Vagina (tissue), 2 donors: ENCODE data around the gene GALE. TPM values are rescaled to one million over a fixed set of nuclear protein-coding genes. Genes with fewer than 3 reads are reported as not detected.
A peak's percentile ranks its signal among the peaks of the same experiment; 100 is the strongest.

ENCODE experiments used
- DNase-seq, 2 donors: peaks; one replicate each; pipeline ENCODE4 v3.0.0-alpha.2; 2017; ENCODE audit errors: extremely low spot score in 2 of 2
- H3K27ac ChIP-seq: fragments of 200-600 bp; sonication (generic); one replicate; pipeline ENCODE4 v1.5.1; 2019
- H3K27me3 ChIP-seq: fragments of 200-600 bp; sonication (generic); one replicate; pipeline ENCODE4 v1.5.1; 2019
- H3K36me3 ChIP-seq, 2 donors: fragments of 200-600 bp; sonication (generic); one replicate each; pipeline ENCODE4 v1.5.1; 2017 to 2019
- H3K4me1 ChIP-seq: fragments of 200-600 bp; sonication (generic); one replicate; pipeline ENCODE4 v1.5.1; 2019
- H3K4me3 ChIP-seq, 2 donors: fragments of 200-600 bp; sonication (generic); 1 replicate in 1 of 2; 2 replicates in 1 of 2; pipeline ENCODE4 v1.5.1; 2016 to 2019
- H3K9me3 ChIP-seq: fragments of 200-600 bp; sonication (generic); one replicate; pipeline ENCODE4 v1.5.1; 2019
- POLR2A ChIP-seq, 2 donors: fragments of 450-650 bp; IDR thresholded peaks; one replicate each; pipeline ENCODE4 v1.6.1; 2017; ENCODE audit warnings: antibody characterized with exemption in 2 of 2, mild to moderate bottlenecking in 2 of 2, moderate library complexity in 2 of 2
- POLR2AphosphoS5 ChIP-seq, 2 donors: sonication (generic); formaldehyde crosslinking; IDR thresholded peaks; one replicate each; pipeline ENCODE4 v1.9.0; 2017; ENCODE audit warnings: antibody characterized with exemption in 2 of 2, mild to moderate bottlenecking in 2 of 2, low read depth in 1 of 2; ENCODE audit not compliant: insufficient read depth in 1 of 2
- intact Hi-C: fragments of 100-400 bp; cut with DNase I; formaldehyde crosslinking; loops from one replicate; pipeline ENCODE4 v1.15.1; 2023
- total RNA-seq: library from RNA; depleted of rRNA; stranded (reverse); fragments of >200 nt; gene quantifications from one replicate; pipeline ENCODE4 v1.2.3, GENCODE V29; 2016
- TF ChIP-seq, protein P1 (sequence below), 3 experiments: fragments of 450-650 bp in 2 of 3; fragments of 200-600 bp in 1 of 3; sonication (generic) in 1 of 3; IDR thresholded peaks; one replicate each; pipeline ENCODE4 v1.5.1; 2017 to 2019; ENCODE audit warnings: antibody characterized with exemption in 3 of 3, mild to moderate bottlenecking in 2 of 3, moderate library complexity in 2 of 3

The GALE gene
- total RNA-seq, 1 donor from 2014 or later, result 12.3 TPM

DNA sequence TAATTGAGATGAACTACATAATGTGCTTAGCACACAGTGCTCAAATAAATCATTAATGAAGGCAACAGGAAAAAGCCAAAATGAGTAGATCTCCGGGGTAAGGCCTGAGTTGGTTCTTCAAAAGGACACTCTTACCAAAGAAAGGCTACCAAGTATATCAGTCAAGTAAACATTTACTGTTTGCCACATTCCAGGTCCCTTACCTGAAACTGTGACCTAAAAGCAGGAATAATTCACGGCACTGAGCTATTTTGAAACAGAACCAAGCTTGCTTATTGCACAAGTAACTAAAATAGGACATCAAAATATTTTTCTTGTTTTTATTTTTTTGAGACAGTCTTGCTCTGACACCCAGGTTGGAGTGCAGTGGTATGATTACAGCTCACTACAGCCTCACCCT lies 24.3 kb downstream of the GALE start:
- peaks cover 0 to 7% of the 10 kb centered on the region in 2 donors for H3K36me3 ChIP-seq
- intact Hi-C loops, result no loop called here
- no peaks in the 10 kb centered on the region for H3K27me3 ChIP-seq
- H3K4me3 ChIP-seq, result no peak overlapping the region
- H3K27ac ChIP-seq, result no peak overlapping the region
- H3K4me1 ChIP-seq, result peaks cover 30% of the 10 kb centered on the region
- TF ChIP-seq, protein P1, sequence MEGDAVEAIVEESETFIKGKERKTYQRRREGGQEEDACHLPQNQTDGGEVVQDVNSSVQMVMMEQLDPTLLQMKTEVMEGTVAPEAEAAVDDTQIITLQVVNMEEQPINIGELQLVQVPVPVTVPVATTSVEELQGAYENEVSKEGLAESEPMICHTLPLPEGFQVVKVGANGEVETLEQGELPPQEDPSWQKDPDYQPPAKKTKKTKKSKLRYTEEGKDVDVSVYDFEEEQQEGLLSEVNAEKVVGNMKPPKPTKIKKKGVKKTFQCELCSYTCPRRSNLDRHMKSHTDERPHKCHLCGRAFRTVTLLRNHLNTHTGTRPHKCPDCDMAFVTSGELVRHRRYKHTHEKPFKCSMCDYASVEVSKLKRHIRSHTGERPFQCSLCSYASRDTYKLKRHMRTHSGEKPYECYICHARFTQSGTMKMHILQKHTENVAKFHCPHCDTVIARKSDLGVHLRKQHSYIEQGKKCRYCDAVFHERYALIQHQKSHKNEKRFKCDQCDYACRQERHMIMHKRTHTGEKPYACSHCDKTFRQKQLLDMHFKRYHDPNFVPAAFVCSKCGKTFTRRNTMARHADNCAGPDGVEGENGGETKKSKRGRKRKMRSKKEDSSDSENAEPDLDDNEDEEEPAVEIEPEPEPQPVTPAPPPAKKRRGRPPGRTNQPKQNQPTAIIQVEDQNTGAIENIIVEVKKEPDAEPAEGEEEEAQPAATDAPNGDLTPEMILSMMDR (IDR thresholded peaks at IDR 0.05), result no peak
- TF ChIP-seq POLR2AphosphoS5 (IDR thresholded peaks at IDR 0.05; ENCODE audit: insufficient read depth in 1 of 2, low read depth in 1 of 2), result no peak
- TF ChIP-seq POLR2A (IDR thresholded peaks at IDR 0.05), result no peak
- no peaks in the 10 kb centered on the region for H3K9me3 ChIP-seq
- DNase-seq, result no peak

DNA sequence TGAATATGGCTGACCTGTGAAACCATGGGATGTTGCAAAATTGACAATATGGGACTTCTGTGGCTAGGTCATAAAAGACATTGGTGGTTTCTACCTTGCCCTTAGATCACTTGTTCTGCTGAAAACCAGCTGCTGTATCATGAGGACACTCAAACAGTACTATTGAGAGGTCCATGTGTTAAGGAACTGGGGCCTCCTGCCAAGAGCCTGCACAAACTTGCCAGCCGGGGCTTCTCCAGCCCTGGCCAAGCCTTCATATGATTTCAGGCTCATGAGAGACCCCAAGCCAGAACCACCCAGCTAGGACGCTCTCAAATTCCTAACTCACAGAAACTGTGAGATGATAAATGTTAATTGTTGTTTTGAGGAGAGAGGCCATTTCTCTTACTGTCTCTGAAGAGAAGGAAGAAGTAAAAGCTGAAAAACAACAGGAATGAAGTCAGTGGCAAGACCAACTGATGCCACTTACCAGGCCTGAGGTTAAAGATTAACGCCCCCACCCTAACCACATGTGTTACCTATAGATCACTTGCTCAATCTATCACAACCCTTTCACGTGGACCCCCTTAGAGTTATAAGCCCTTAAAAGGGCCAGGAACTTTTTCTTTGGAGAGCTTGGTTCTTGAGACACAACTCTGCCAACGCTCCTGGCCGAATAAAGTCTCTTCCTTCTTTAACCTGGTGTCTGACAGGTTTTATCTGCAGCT lies 26.2 kb downstream of the GALE start:
- intact Hi-C loops, result no loop called here

DNA sequence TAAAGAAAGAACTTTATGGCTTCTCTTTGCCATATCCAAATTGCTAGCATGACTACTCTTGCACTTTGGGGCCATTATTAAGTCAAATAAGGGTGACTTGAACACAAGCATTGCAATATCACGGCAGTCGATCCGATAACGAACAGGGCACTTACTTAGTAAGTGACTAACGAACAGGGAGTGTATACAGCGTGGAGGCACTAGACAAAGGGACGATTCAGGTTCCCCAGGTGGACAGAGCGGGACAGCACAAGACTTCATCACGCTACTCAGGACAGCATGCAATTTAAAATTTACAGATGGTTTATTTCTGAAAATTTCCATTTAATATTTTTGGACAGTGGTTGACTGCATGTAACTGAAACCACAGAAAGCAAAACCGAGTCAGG lies 27.7 kb downstream of the GALE start:
- intact Hi-C loops, result no loop called here
- no peak overlapping the region for H3K4me3 ChIP-seq
- DNase-seq, result no peak
- H3K36me3 ChIP-seq, result no peaks in the 10 kb centered on the region
- no peak overlapping the region for H3K27ac ChIP-seq
- TF ChIP-seq, protein P1 (IDR thresholded peaks at IDR 0.05), result no peak
- no peak for TF ChIP-seq POLR2AphosphoS5 (IDR thresholded peaks at IDR 0.05; ENCODE audit: insufficient read depth in 1 of 2, low read depth in 1 of 2)
- TF ChIP-seq POLR2A (IDR thresholded peaks at IDR 0.05), result no peak
- no peaks in the 10 kb centered on the region for H3K9me3 ChIP-seq
- no peaks in the 10 kb centered on the region for H3K27me3 ChIP-seq
- H3K4me1 ChIP-seq, result peaks cover 8% of the 10 kb centered on the region

More for the DNA sequence above, 26.2 kb downstream of the GALE start:
- Histone ChIP-seq H3K27ac (no peak overlapping the region), H3K4me3 (no peak overlapping the region), H3K9me3 (no peaks in the 10 kb centered on the region), H3K27me3 (no peaks in the 10 kb centered on the region), H3K36me3 (no peaks in the 10 kb centered on the region), H3K4me1 (peaks cover 15% of the 10 kb centered on the region)
- no peak for DNase-seq
- TF ChIP-seq, protein P1 (IDR thresholded peaks at IDR 0.05), result no peak
- TF ChIP-seq POLR2A (IDR thresholded peaks at IDR 0.05), result no peak
- TF ChIP-seq POLR2AphosphoS5 (IDR thresholded peaks at IDR 0.05; ENCODE audit: insufficient read depth in 1 of 2, low read depth in 1 of 2), result no peak

DNA sequence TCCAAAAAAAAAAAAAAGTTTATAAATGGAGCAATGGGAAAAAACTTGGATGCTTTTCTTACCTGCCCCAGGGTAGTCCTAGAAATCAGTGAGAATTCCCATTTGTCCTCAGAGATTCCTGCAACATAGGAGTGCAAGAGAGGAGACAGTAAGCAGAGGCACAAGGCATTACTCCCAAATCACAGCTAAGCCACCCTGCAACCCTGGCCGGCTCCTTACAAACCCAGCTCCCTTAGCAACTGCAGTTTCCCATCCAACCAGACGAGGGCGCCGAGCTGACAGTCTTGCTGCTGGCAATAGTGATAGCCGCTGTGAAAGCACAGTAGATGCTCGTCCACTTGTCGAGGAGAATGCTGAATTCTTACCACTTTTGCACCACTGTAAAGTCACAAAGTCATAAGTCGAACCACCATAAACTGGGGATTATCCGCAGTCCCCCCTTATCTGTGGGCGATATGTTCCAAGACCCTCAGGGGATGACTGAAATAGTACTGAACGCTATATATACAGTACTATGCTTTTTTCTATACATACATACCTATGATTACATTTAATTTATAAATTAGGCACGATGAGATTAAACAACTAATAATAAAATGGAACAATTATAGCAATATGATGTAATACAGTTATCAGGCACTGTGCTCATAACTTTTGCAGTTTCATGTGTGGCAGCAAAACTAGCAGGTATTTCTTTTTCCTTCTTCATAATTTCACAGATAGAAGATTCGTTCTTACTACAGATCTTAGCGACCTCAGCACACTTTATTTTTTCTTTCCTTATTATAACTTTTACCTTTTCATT lies 28.3 kb downstream of the GALE start:
- TF ChIP-seq POLR2A (IDR thresholded peaks at IDR 0.05), result no peak
- TF ChIP-seq POLR2AphosphoS5 (IDR thresholded peaks at IDR 0.05; ENCODE audit: insufficient read depth in 1 of 2, low read depth in 1 of 2), result no peak
- TF ChIP-seq, protein P1 (IDR thresholded peaks at IDR 0.05), result peak; percentile 74 to 88 (median 84)
- Histone ChIP-seq H3K27ac (no peak overlapping the region), H3K9me3 (no peaks in the 10 kb centered on the region), H3K27me3 (no peaks in the 10 kb centered on the region), H3K36me3 (no peaks in the 10 kb centered on the region), H3K4me3 (no peak overlapping the region), H3K4me1 (peaks cover 2% of the 10 kb centered on the region)
- no peak for DNase-seq
- intact Hi-C loops, result no loop called here

DNA sequence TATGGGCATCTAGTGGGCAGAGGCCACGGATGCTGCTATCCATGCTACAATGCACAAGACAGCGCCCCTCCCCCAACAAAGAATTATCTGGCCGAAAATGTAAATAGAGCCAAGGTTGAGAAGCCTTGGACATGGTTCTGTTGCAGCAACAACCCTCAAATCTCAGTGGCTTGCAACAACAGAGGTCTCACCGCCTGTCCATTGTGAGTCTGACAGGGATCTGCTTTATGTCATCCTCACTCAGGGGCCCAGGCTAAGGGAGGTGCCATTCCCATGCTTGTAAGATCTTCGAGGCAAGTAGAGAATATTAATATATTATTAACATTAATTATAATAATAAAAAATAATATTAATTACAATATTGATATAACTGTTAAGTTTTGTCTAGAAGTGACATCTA lies 31.8 kb downstream of the GALE start:
- H3K4me1 ChIP-seq, result no peaks in the 10 kb centered on the region
- H3K4me3 ChIP-seq, result no peak overlapping the region
- intact Hi-C loops, result no loop called here
- H3K27ac ChIP-seq, result no peak overlapping the region
- no peaks in the 10 kb centered on the region for H3K36me3 ChIP-seq
- no peak for DNase-seq
- no peaks in the 10 kb centered on the region for H3K9me3 ChIP-seq
- H3K27me3 ChIP-seq, result no peaks in the 10 kb centered on the region
- TF ChIP-seq, protein P1 (IDR thresholded peaks at IDR 0.05), result no peak
- TF ChIP-seq POLR2AphosphoS5 (IDR thresholded peaks at IDR 0.05; ENCODE audit: insufficient read depth in 1 of 2, low read depth in 1 of 2), result no peak
- TF ChIP-seq POLR2A (IDR thresholded peaks at IDR 0.05), result no peak
